Caco-2 (cell line): ENCODE measurements around the gene TPSD1. TPM values are rescaled to one million over a fixed set of nuclear protein-coding genes. Genes with fewer than 3 reads are reported as not detected.
"Not testable (repeated sequence)": the region's sequence is repeated elsewhere in the genome, so short reads cannot be mapped to it uniquely, and the experiment has no call there.

Experiments used
- BruUV-seq: library from RNA; stranded (reverse); fragments of 400-500 nt; replicated peaks from 2 replicates; lab custom pipeline; 2021; lab: Mats Ljungman, UMichigan
- CTCF ChIA-PET: fragments of 300-600 bp; sonication (Branson Sonifier 250); formaldehyde crosslinking; loops from one replicate; lab custom pipeline; 2022; ENCODE audit warnings: antibody characterized with exemption; lab: Charles Lee
- POLR2A ChIA-PET: fragments of 300-600 bp; sonication (Branson Sonifier 250); formaldehyde crosslinking; loops from one replicate; lab custom pipeline; 2022; ENCODE audit warnings: antibody characterized with exemption; lab: Charles Lee
- DNase-seq, 2 experiments: peaks; one replicate each; pipeline versions ENCODE4 v3.0.0 to v3.0.0-alpha.2; 2020 to 2022
- H3K27me3 ChIP-seq: replicated peaks from 2 replicates; pipeline ENCODE4 v1.6.0; 2011; ENCODE audit warnings: low read length; ENCODE audit not compliant: control insufficient read depth, insufficient read depth
- H3K36me3 ChIP-seq: 2 replicates; pipeline ENCODE4 v1.5.1; 2011; ENCODE audit warnings: low read length; ENCODE audit not compliant: control insufficient read depth, insufficient read depth
- H3K4me1 ChIP-seq: fragments of 250-450 bp; sonication (Bioruptor Pico); 2 replicates; pipeline ENCODE4 v1.5.1; 2020; ENCODE audit warnings: mild to moderate bottlenecking
- H3K4me3 ChIP-seq: 2 replicates; pipeline ENCODE4 v1.5.1; 2011; ENCODE audit warnings: low read depth, mild to moderate bottlenecking, control low read depth, low read length
- H3K9me3 ChIP-seq: fragments of 250-450 bp; sonication (Bioruptor Pico); 2 replicates; pipeline ENCODE4 v1.5.1; 2020; ENCODE audit warnings: mild to moderate bottlenecking, moderate library complexity
- H3K27ac Mint-ChIP-seq: one replicate; pipeline ENCODE4 v1.8.0; 2022; ENCODE audit warnings: mixed read lengths; ENCODE audit not compliant: unreplicated experiment
- H3K27me3 Mint-ChIP-seq: one replicate; pipeline ENCODE4 v1.8.0; 2022; ENCODE audit warnings: mixed read lengths; ENCODE audit not compliant: insufficient read depth, unreplicated experiment
- H3K36me3 Mint-ChIP-seq: one replicate; pipeline ENCODE4 v1.8.0; 2022; ENCODE audit warnings: mild to moderate bottlenecking, mixed read lengths; ENCODE audit not compliant: insufficient read depth, unreplicated experiment
- H3K4me1 Mint-ChIP-seq: one replicate; pipeline ENCODE4 v1.8.0; 2022; ENCODE audit warnings: low read depth, mixed read lengths; ENCODE audit not compliant: unreplicated experiment
- H3K4me3 Mint-ChIP-seq: one replicate; pipeline ENCODE4 v1.8.0; 2022; ENCODE audit warnings: mild to moderate bottlenecking, moderate library complexity, mixed read lengths; ENCODE audit not compliant: unreplicated experiment
- H3K9me3 Mint-ChIP-seq: one replicate; pipeline ENCODE4 v1.8.0; 2022; ENCODE audit warnings: mixed read lengths; ENCODE audit not compliant: unreplicated experiment
- CTCF ChIP-seq, 2 experiments: fragments of 200-600 bp in 1 of 2; IDR thresholded peaks; 1 replicate in 1 of 2; 2 replicates in 1 of 2; pipeline versions ENCODE4 v1.5.1 to v1.8.0; 2011 to 2022; ENCODE audit warnings: antibody characterized with exemption in 1 of 2, control low read depth in 1 of 2, inconsistent platforms in 1 of 2, low read depth in 1 of 2, low read length in 1 of 2, mild to moderate bottlenecking in 1 of 2, moderate library complexity in 1 of 2; ENCODE audit not compliant: insufficient read depth in 1 of 2, severe bottlenecking in 1 of 2, unreplicated experiment in 1 of 2
- intact Hi-C: fragments of 100-400 bp; cut with micrococcal nuclease; formaldehyde crosslinking; loops from one replicate; pipeline ENCODE4 v1.10.0; 2022; ENCODE audit not compliant: unreplicated experiment
- total RNA-seq: library from RNA; stranded (reverse); gene quantifications from 2 replicates; pipeline ENCODE4 v1.2.3, GENCODE V29; 2022

Gene TPSD1
- total RNA-seq, 1 experiment from 2014 or later, result not detected

GRCh38 chr16:1265826-1266225 lies 10.0 kb downstream of the TPSD1 start:
- DNase-seq, result no peak
- intact Hi-C loops, result no loop called here
- CTCF ChIA-PET, result no interaction called here
- POLR2A ChIA-PET, result no interaction called here
- peaks cover 6% of the 10 kb centered on the region for H3K27me3 Mint-ChIP-seq
- H3K36me3 Mint-ChIP-seq, result peaks cover 5% of the 10 kb centered on the region
- no peaks in the 10 kb centered on the region for H3K9me3 ChIP-seq
- H3K4me3 ChIP-seq, result no peak overlapping the region
- no peak overlapping the region for H3K27ac Mint-ChIP-seq
- no peaks in the 10 kb centered on the region for H3K27me3 ChIP-seq
- no peaks in the 10 kb centered on the region for H3K4me1 Mint-ChIP-seq
- H3K9me3 Mint-ChIP-seq, result peaks cover 11% of the 10 kb centered on the region
- H3K4me3 Mint-ChIP-seq, result no peak overlapping the region
- no TSS peak for BruUV-seq
- no peaks in the 10 kb centered on the region for H3K36me3 ChIP-seq
- TF ChIP-seq CTCF (IDR thresholded peaks at IDR 0.05; ENCODE audit: insufficient read depth in 1 of 2, low read depth in 1 of 2, low read length in 1 of 2, severe bottlenecking in 1 of 2, unreplicated experiment in 1 of 2), result no peak
- no peaks in the 10 kb centered on the region for H3K4me1 ChIP-seq

GRCh38 chr16:1269418-1269817 lies 13.5 kb downstream of the TPSD1 start:
- H3K27ac Mint-ChIP-seq, POLR2A ChIA-PET, H3K27me3 ChIP-seq, BruUV-seq, DNase-seq, H3K4me3 ChIP-seq, H3K9me3 ChIP-seq, H3K4me1 ChIP-seq, H3K4me1 Mint-ChIP-seq, H3K4me3 Mint-ChIP-seq, H3K36me3 ChIP-seq, H3K27me3 Mint-ChIP-seq, H3K36me3 Mint-ChIP-seq, intact Hi-C loops, H3K9me3 Mint-ChIP-seq: not testable (repeated sequence)
- CTCF ChIA-PET, result interaction anchor here (0.5 kb wide), 1 partner anchor 18 kb away, joined by 3 read pairs; no protein-coding TSS in a partner anchor

GRCh38 chr16:1271380-1271723 lies 15.5 kb downstream of the TPSD1 start:
- Mint-ChIP-seq H3K4me3 (no peak overlapping the region), H3K27ac (no peak overlapping the region), H3K27me3 (peaks cover 5% of the 10 kb centered on the region), H3K4me1 (no peaks in the 10 kb centered on the region), H3K36me3 (peaks cover 3% of the 10 kb centered on the region), H3K9me3 (peaks cover 7% of the 10 kb centered on the region)
- CTCF ChIA-PET, result no interaction called here
- intact Hi-C loops, result no loop called here
- BruUV-seq, result no TSS peak
- Histone ChIP-seq H3K36me3 (no peaks in the 10 kb centered on the region), H3K27me3 (no peaks in the 10 kb centered on the region; the same call in 1 of the 2 replicates), H3K4me3 (no peak overlapping the region), H3K4me1 (no peaks in the 10 kb centered on the region), H3K9me3 (no peaks in the 10 kb centered on the region)
- no peak for TF ChIP-seq CTCF (IDR thresholded peaks at IDR 0.05; ENCODE audit: insufficient read depth in 1 of 2, low read depth in 1 of 2, low read length in 1 of 2, severe bottlenecking in 1 of 2, unreplicated experiment in 1 of 2)
- POLR2A ChIA-PET, result no interaction called here
- DNase-seq, result no peak

GRCh38 chr16:1271724-1272413 lies 16.0 kb downstream of the TPSD1 start:
- H3K27me3 ChIP-seq, H3K27ac Mint-ChIP-seq, intact Hi-C loops, H3K27me3 Mint-ChIP-seq, POLR2A ChIA-PET, H3K4me3 Mint-ChIP-seq, H3K4me1 ChIP-seq, CTCF ChIA-PET, H3K36me3 ChIP-seq, DNase-seq, H3K9me3 ChIP-seq, BruUV-seq, H3K36me3 Mint-ChIP-seq, H3K4me3 ChIP-seq, H3K4me1 Mint-ChIP-seq, H3K9me3 Mint-ChIP-seq: not testable (repeated sequence)
